Ovary (tissue), 3 donors: ENCODE results near the gene ELP4.

ENCODE experiments used
- POLR2A ChIP-seq: fragments of 450-650 bp; IDR thresholded peaks from one replicate; pipeline ENCODE4 v1.6.1; 2017; ENCODE audit warnings: antibody characterized with exemption, mild to moderate bottlenecking, moderate library complexity
- TF ChIP-seq, protein P1 (sequence below), 3 donors: fragments of 450-650 bp in 2 of 3; fragments of 200-600 bp in 1 of 3; IDR thresholded peaks; one replicate each; pipeline versions ENCODE4 v1.5.1 to v1.8.0; 2016 to 2022; ENCODE audit warnings: antibody characterized with exemption in 3 of 3, mild to moderate bottlenecking in 1 of 3
- donor health status: DM: no; HTN: no; CAD: no.

DNA sequence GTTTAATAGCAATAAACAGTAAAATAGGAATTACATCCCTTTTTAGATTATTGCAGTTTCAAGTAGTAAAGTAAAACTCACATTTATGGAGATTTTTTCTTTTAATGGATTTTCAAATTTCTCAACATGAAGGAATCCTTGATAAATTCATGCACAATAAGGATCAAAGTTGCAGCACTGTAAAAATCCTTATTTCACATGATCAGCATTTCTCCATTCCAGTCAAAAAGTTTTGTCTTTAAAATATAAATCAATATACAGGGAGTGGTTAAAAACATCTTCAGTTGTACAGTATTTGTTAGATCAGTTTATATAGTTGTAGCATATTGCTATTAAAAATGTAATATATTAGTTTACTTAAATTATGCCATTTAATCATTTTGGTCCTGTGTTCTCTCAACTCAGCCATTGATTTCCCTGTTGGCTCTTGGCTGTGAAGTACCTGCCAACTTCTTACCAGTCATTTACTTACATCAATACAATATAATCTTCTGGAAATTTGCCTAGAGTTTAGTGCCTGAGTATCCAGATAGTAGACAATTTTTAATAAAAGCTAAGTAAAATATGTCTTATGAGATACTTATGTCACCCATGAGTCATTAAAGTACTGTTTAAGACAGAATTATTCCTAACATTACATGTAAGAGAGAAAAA is 12.1 kb downstream of the ELP4 start:
- TF ChIP-seq, protein P1, sequence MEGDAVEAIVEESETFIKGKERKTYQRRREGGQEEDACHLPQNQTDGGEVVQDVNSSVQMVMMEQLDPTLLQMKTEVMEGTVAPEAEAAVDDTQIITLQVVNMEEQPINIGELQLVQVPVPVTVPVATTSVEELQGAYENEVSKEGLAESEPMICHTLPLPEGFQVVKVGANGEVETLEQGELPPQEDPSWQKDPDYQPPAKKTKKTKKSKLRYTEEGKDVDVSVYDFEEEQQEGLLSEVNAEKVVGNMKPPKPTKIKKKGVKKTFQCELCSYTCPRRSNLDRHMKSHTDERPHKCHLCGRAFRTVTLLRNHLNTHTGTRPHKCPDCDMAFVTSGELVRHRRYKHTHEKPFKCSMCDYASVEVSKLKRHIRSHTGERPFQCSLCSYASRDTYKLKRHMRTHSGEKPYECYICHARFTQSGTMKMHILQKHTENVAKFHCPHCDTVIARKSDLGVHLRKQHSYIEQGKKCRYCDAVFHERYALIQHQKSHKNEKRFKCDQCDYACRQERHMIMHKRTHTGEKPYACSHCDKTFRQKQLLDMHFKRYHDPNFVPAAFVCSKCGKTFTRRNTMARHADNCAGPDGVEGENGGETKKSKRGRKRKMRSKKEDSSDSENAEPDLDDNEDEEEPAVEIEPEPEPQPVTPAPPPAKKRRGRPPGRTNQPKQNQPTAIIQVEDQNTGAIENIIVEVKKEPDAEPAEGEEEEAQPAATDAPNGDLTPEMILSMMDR (IDR thresholded peaks at IDR 0.05), result no peak
- TF ChIP-seq POLR2A, result no peak
